ENCODE measurements around the gene HEBP1.

DNA sequence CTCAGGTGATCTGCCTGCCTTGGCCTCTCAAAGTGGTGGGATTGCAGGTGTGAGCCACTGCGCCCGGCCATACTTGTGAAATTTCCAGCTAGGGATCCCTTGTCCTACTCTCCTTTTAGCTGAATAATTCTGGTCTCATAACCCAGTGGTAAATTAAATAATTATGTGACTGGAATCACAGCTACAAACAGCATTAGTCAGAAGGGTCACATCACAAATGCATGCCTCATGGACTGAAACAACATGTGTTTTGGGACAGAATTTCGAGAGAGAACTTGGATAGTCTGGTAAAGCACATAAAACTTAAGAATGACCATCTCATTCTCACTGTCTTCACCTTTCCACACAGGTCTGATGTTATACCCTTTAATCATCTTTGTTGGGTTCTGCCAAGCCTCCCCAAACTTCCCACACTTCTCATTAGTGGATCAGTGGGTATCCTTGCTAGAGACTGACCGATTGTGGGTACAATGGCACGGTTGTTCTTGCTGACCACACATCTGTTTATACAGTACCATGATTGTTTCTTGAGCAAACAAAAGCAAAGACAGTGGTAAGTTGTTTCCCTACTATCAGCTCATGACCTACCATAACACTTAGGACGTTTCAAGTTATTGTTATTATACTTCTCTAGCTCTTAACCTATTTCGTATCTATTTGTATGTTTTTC lies 53.2 kb downstream of the HEBP1 start:
- TF ChIP-seq, protein P1, sequence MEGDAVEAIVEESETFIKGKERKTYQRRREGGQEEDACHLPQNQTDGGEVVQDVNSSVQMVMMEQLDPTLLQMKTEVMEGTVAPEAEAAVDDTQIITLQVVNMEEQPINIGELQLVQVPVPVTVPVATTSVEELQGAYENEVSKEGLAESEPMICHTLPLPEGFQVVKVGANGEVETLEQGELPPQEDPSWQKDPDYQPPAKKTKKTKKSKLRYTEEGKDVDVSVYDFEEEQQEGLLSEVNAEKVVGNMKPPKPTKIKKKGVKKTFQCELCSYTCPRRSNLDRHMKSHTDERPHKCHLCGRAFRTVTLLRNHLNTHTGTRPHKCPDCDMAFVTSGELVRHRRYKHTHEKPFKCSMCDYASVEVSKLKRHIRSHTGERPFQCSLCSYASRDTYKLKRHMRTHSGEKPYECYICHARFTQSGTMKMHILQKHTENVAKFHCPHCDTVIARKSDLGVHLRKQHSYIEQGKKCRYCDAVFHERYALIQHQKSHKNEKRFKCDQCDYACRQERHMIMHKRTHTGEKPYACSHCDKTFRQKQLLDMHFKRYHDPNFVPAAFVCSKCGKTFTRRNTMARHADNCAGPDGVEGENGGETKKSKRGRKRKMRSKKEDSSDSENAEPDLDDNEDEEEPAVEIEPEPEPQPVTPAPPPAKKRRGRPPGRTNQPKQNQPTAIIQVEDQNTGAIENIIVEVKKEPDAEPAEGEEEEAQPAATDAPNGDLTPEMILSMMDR (IDR thresholded peaks at IDR 0.05), result no peak
- TF ChIP-seq POLR2A (IDR thresholded peaks at IDR 0.05), result no peak

Data from Peyer's patch (tissue), 4 donors.